Liver (tissue), 9 donors: Measurements from ENCODE around the gene ADH1A. TPM values are rescaled to one million over a fixed set of nuclear protein-coding genes. Genes with fewer than 3 reads are reported as not detected.

Source experiments
- DNase-seq: peaks from one replicate; pipeline ENCODE4 v3.0.0-alpha.2; 2017; ENCODE audit warnings: low spot score
- H3K27ac ChIP-seq, 2 donors: one replicate each; pipeline ENCODE4 v1.7.0; 2013; ENCODE audit warnings: inconsistent platforms in 2 of 2, low read length in 2 of 2, control low read depth in 1 of 2, low read depth in 1 of 2, mild to moderate bottlenecking in 1 of 2
- H3K27me3 ChIP-seq, 4 donors: one replicate each; pipeline versions ENCODE4 v1.6.1 to v1.7.0; 2013; ENCODE audit warnings: low read length in 3 of 4, inconsistent platforms in 1 of 4, mild to moderate bottlenecking in 1 of 4, moderate library complexity in 1 of 4; ENCODE audit not compliant: control insufficient read depth in 4 of 4, insufficient read depth in 4 of 4
- H3K36me3 ChIP-seq, 4 donors: one replicate each; pipeline versions ENCODE4 v1.6.1 to v1.7.0; 2013; ENCODE audit warnings: low read length in 3 of 4, mild to moderate bottlenecking in 3 of 4, low read depth in 1 of 4, moderate library complexity in 1 of 4; ENCODE audit not compliant: control insufficient read depth in 4 of 4, insufficient read depth in 3 of 4
- H3K4me1 ChIP-seq, 4 donors: one replicate each; pipeline versions ENCODE4 v1.6.1 to v1.7.0; 2013; ENCODE audit warnings: low read length in 3 of 4, mild to moderate bottlenecking in 3 of 4, moderate library complexity in 1 of 4; ENCODE audit not compliant: control insufficient read depth in 4 of 4, insufficient read depth in 4 of 4
- H3K4me3 ChIP-seq, 3 donors: one replicate each; pipeline versions ENCODE4 v1.6.1 to v1.7.0; 2013; ENCODE audit warnings: low read length in 3 of 3, control low read depth in 1 of 3, low read depth in 1 of 3, mild to moderate bottlenecking in 1 of 3
- H3K9ac ChIP-seq, 2 donors: one replicate each; pipeline ENCODE4 v1.7.0; 2013; ENCODE audit warnings: low read length in 2 of 2, mild to moderate bottlenecking in 2 of 2, moderate library complexity in 2 of 2, control low read depth in 1 of 2, low read depth in 1 of 2
- H3K9me3 ChIP-seq, 4 donors: one replicate each; pipeline versions ENCODE4 v1.6.1 to v1.7.0; 2013; ENCODE audit warnings: low read length in 3 of 4; ENCODE audit not compliant: control insufficient read depth in 4 of 4
- ATF3 ChIP-seq: IDR thresholded peaks from 2 replicates; pipeline ENCODE4 v1.6.1; 2016; ENCODE audit warnings: antibody characterized with exemption
- CTCF ChIP-seq: fragments of 150-350 bp; IDR thresholded peaks from 2 replicates; pipeline ENCODE4 v1.5.1; 2017; ENCODE audit warnings: improper control_type of control experiment, low read depth, low read length; ENCODE audit not compliant: missing input control
- EGR1 ChIP-seq, 2 donors: IDR thresholded peaks; 2 replicates each; pipeline ENCODE4 v1.6.1; 2016 to 2018; ENCODE audit warnings: antibody characterized with exemption in 2 of 2, low read depth in 2 of 2
- FOXA1 ChIP-seq: IDR thresholded peaks from 2 replicates; pipeline ENCODE4 v1.6.1; 2016; ENCODE audit warnings: antibody characterized with exemption
- FOXA2 ChIP-seq: IDR thresholded peaks from 2 replicates; pipeline ENCODE4 v1.6.1; 2016; ENCODE audit warnings: antibody characterized with exemption
- GABPA ChIP-seq, 2 donors: IDR thresholded peaks in 1 of 2; conservative IDR thresholded peaks in 1 of 2; 2 replicates each; pipeline ENCODE4 v1.6.1; 2016; ENCODE audit warnings: antibody characterized with exemption in 2 of 2, mild to moderate bottlenecking in 1 of 2, moderate library complexity in 1 of 2
- HNF4A ChIP-seq, 2 donors: conservative IDR thresholded peaks; 2 replicates each; pipeline ENCODE4 v1.6.1; 2016; ENCODE audit warnings: antibody characterized with exemption in 2 of 2, mild to moderate bottlenecking in 2 of 2
- HNF4G ChIP-seq: IDR thresholded peaks from 2 replicates; pipeline ENCODE4 v1.6.1; 2016; ENCODE audit warnings: antibody characterized with exemption
- JUND ChIP-seq, 2 donors: IDR thresholded peaks; 2 replicates each; pipeline ENCODE4 v1.6.1; 2016; ENCODE audit warnings: antibody characterized with exemption in 2 of 2
- MAX ChIP-seq: IDR thresholded peaks from 2 replicates; pipeline ENCODE4 v1.6.1; 2016; ENCODE audit warnings: antibody characterized with exemption
- NR2F2 ChIP-seq: IDR thresholded peaks from 2 replicates; pipeline ENCODE4 v1.6.1; 2016; ENCODE audit warnings: antibody characterized with exemption
- RAD21 ChIP-seq, 2 donors: IDR thresholded peaks; 2 replicates each; pipeline ENCODE4 v1.6.1; 2016; ENCODE audit warnings: antibody characterized with exemption in 2 of 2, mild to moderate bottlenecking in 2 of 2
- REST ChIP-seq: IDR thresholded peaks from 2 replicates; pipeline ENCODE4 v1.6.1; 2016; ENCODE audit warnings: antibody characterized with exemption, mild to moderate bottlenecking
- RXRA ChIP-seq, 2 donors: IDR thresholded peaks; 2 replicates each; pipeline ENCODE4 v1.6.1; 2017 to 2018; ENCODE audit warnings: antibody characterized with exemption in 2 of 2, mild to moderate bottlenecking in 1 of 2
- SP1 ChIP-seq: IDR thresholded peaks from 2 replicates; pipeline ENCODE4 v1.6.1; 2018; ENCODE audit warnings: antibody characterized with exemption, mild to moderate bottlenecking
- TAF1 ChIP-seq: conservative IDR thresholded peaks from 2 replicates; pipeline ENCODE4 v1.6.1; 2016; ENCODE audit warnings: antibody characterized with exemption, mild to moderate bottlenecking
- YY1 ChIP-seq: IDR thresholded peaks from 2 replicates; pipeline ENCODE4 v1.6.1; 2016; ENCODE audit warnings: antibody characterized with exemption, mild to moderate bottlenecking
- WGBS: extraction: QIAGEN DNeasy Blood & Tissue Kit; methylation state at CpG from one replicate; pipeline ENCODE4 v1.1.7; 2013; 5-methylcytosine and 5-hydroxymethylcytosine counted together
- polyA plus RNA-seq, 2 donors: library from polyadenylated mRNA; stranded (reverse) in 1 of 2; unstranded in 1 of 2; fragments of 200-250 nt in 1 of 2; fragments of >200 nt in 1 of 2; fragmentation: Nextera tagmentation in 1 of 2; extraction: Ambion mirVana in 1 of 2; gene quantifications; one replicate each; pipeline versions ENCODE4 v1.2.1 to v1.2.3, GENCODE V29; 2013 to 2015
- total RNA-seq, 2 donors: library from RNA; depleted of rRNA; stranded (reverse); fragments of >200 nt; gene quantifications; one replicate each; pipeline ENCODE4 v1.2.3, GENCODE V29; 2014
- TF ChIP-seq, protein P1 (sequence below): IDR thresholded peaks from 2 replicates; pipeline ENCODE4 v1.6.1; 2016; ENCODE audit warnings: antibody characterized with exemption
- donor health status: healthy.
- donor health status: healthy.
- donor health status: healthy.
- donor health status: healthy.
- donor health status: healthy.

Gene ADH1A
- total and polyA plus RNA-seq, 4 donors = 123 to 554 (median 347) TPM

- 34% methylated on average over 4 of the region's 4 CpGs for WGBS
Observed at GRCh38 chr4:99300934-99301333, 10.1 kb upstream of the ADH1A start.

More at GRCh38 chr4:99300934-99301333, 10.1 kb upstream of the ADH1A start:
- Histone ChIP-seq H3K9ac (no peak overlapping the region), H3K27me3 (no peaks in the 10 kb centered on the region), H3K27ac (no peak overlapping the region), H3K36me3 (no peaks in the 10 kb centered on the region), H3K9me3 (no peaks in the 10 kb centered on the region), H3K4me3 (no peak overlapping the region), H3K4me1 (peaks cover 0 to 4% (median 0%) of the 10 kb centered on the region in 4 donors)
- TF ChIP-seq FOXA1 (no peak), EGR1 (IDR thresholded peaks at IDR 0.05; ENCODE audit: low read depth in 2 of 2) (no peak), NR2F2 (peak; percentile 48), RXRA (IDR thresholded peaks at IDR 0.05) (peak in 1 of 2 donors; percentile 25), HNF4A (conservative IDR thresholded peaks at IDR 0.05) (peak in 1 of 2 donors; percentile 7), ATF3 (no peak), GABPA (IDR thresholded peaks at IDR 0.05 in 1 of 2, conservative IDR thresholded peaks at IDR 0.05 in 1 of 2) (no peak), TAF1 (no peak), JUND (IDR thresholded peaks at IDR 0.05) (no peak), CTCF (no peak), MAX (peak; percentile 27), RAD21 (IDR thresholded peaks at IDR 0.05) (peak in 1 of 2 donors; percentile 31), YY1 (no peak), SP1 (peak; percentile 28), HNF4G (no peak), FOXA2 (peak; percentile 18), REST (peak; percentile 33)
- TF ChIP-seq, protein P1, sequence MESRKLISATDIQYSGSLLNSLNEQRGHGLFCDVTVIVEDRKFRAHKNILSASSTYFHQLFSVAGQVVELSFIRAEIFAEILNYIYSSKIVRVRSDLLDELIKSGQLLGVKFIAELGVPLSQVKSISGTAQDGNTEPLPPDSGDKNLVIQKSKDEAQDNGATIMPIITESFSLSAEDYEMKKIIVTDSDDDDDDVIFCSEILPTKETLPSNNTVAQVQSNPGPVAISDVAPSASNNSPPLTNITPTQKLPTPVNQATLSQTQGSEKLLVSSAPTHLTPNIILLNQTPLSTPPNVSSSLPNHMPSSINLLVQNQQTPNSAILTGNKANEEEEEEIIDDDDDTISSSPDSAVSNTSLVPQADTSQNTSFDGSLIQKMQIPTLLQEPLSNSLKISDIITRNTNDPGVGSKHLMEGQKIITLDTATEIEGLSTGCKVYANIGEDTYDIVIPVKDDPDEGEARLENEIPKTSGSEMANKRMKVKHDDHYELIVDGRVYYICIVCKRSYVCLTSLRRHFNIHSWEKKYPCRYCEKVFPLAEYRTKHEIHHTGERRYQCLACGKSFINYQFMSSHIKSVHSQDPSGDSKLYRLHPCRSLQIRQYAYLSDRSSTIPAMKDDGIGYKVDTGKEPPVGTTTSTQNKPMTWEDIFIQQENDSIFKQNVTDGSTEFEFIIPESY = peak; percentile 17
- DNase-seq = peak; percentile 49
